Common myeloid progenitor, CD34-positive (primary cell): ENCODE results near the gene TRAPPC2.

ENCODE experiments used
- CTCF ChIA-PET: fragments of 350-600 bp; sonication (Branson Sonifier 250); formaldehyde crosslinking; loops from one replicate; lab custom pipeline; 2021; ENCODE audit warnings: antibody characterized with exemption; lab: Charles Lee
- POLR2A ChIA-PET: fragments of 350-600 bp; sonication (Branson Sonifier 250); formaldehyde crosslinking; loops from one replicate; lab custom pipeline; 2021; ENCODE audit warnings: antibody characterized with exemption; lab: Charles Lee
- DNase-seq, 3 donors: peaks; one replicate each; pipeline versions ENCODE4 v3.0.0 to v3.0.0-alpha.2; 2013
- H3K27ac ChIP-seq, 2 experiments: 1 replicate in 1 of 2; 2 replicates in 1 of 2; pipeline ENCODE4 v1.7.0; 2013; ENCODE audit warnings: inconsistent platforms in 2 of 2, low read length in 2 of 2, mild to moderate bottlenecking in 2 of 2, low read depth in 1 of 2, moderate library complexity in 1 of 2; ENCODE audit not compliant: severe bottlenecking in 2 of 2, insufficient read depth in 1 of 2, poor library complexity in 1 of 2
- H3K27me3 ChIP-seq, 5 experiments: replicated peaks in 2 of 5; 1 replicate in 3 of 5; 2 replicates in 2 of 5; pipeline versions ENCODE4 v1.6.1 to v1.7.0; 2013; ENCODE audit warnings: low read length in 4 of 5, mild to moderate bottlenecking in 2 of 5, moderate library complexity in 2 of 5, inconsistent platforms in 1 of 5; ENCODE audit not compliant: insufficient read depth in 5 of 5, control insufficient read depth in 4 of 5
- H3K36me3 ChIP-seq, 4 experiments: 1 replicate in 2 of 4; 2 replicates in 2 of 4; pipeline versions ENCODE4 v1.6.1 to v1.7.0; 2013; ENCODE audit warnings: low read length in 3 of 4, control low read depth in 1 of 4, mild to moderate bottlenecking in 1 of 4; ENCODE audit not compliant: control insufficient read depth in 4 of 4, insufficient read depth in 4 of 4
- H3K4me1 ChIP-seq, 4 experiments: 1 replicate in 3 of 4; 2 replicates in 1 of 4; pipeline versions ENCODE4 v1.6.1 to v1.7.1; 2013; ENCODE audit warnings: low read length in 3 of 4, mild to moderate bottlenecking in 3 of 4, control low read depth in 1 of 4, inconsistent platforms in 1 of 4, moderate library complexity in 1 of 4; ENCODE audit not compliant: control insufficient read depth in 4 of 4, insufficient read depth in 4 of 4; ENCODE audit errors: control extremely low read depth in 1 of 4
- H3K4me3 ChIP-seq, 7 experiments: 1 replicate in 4 of 7; 2 replicates in 3 of 7; pipeline versions ENCODE4 v1.5.1 to v1.7.0; 2013; ENCODE audit warnings: mild to moderate bottlenecking in 7 of 7, low read length in 6 of 7, moderate library complexity in 6 of 7, inconsistent platforms in 2 of 7, low read depth in 2 of 7, control low read depth in 1 of 7; ENCODE audit not compliant: insufficient read depth in 4 of 7, control insufficient read depth in 1 of 7; ENCODE audit errors: extremely low read depth in 1 of 7
- H3K9me3 ChIP-seq, 5 experiments: 1 replicate in 4 of 5; 2 replicates in 1 of 5; pipeline versions ENCODE4 v1.6.1 to v1.7.1; 2013; ENCODE audit warnings: low read length in 4 of 5, mild to moderate bottlenecking in 2 of 5, inconsistent platforms in 1 of 5, low read depth in 1 of 5, moderate library complexity in 1 of 5; ENCODE audit not compliant: control insufficient read depth in 4 of 5, insufficient read depth in 2 of 5; ENCODE audit errors: control extremely low read depth in 1 of 5
- whole genome bisulfite sequencing: methylation state at CpG from one replicate; pipeline ENCODE4 v1.1.5; 2013; ENCODE audit not compliant: insufficient coverage; 5-methylcytosine and 5-hydroxymethylcytosine counted together

The TRAPPC2 gene

DNA sequence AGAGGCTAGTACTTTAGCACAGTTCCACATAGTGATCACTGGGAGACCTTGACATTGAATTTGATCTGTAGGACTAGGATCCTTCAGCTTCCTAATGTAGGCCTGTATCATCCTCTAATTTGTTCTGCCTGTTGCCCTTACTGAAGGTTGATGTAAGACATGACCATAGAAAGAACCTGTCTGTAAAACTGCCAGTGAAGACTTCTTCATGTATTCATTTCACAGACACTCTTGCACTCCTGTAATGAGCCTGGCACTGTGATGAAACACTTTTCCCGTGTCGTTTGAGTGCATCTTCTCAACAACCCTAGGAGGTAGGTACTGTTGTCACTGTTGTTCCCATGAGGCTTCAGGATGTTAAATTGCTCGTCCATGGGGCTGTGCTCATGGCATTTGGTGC, 30.8 kb downstream of the TRAPPC2 start:
- POLR2A ChIA-PET, result no interaction called here
- WGBS, result 83% methylated on average over 3 of the region's 3 CpGs

DNA sequence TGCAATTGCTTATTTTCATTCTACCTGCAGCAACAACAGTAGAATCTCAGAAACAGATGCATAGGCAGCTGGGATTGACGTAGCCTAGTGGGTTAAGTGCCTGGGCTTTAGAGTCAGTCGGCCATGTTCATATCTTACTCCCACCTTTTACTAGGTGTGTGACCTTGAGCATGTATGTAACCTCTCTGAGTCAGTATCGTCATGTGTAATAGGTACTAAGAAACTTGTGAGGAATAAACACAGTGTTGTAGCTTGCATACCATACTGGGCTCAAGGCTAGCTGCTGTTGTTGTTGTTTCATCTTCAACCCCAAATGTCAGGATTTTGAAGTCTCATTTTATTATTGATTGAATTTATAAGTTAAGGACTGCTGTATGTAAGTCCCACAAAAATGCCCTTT, 31.3 kb downstream of the TRAPPC2 start:
- Histone ChIP-seq H3K27me3 (peaks cover 0 to 3% (median 0%) of the 10 kb centered on the region in 5 experiments), H3K36me3 (peaks cover 0 to 3% (median 1%) of the 10 kb centered on the region in 4 experiments), H3K9me3 (no peaks in the 10 kb centered on the region), H3K27ac (no peak overlapping the region), H3K4me3 (no peak overlapping the region), H3K4me1 (peaks cover 5 to 15% (median 7%) of the 10 kb centered on the region in 4 experiments)
- POLR2A ChIA-PET, result no interaction called here
- DNase-seq, result no peak
- CTCF ChIA-PET, result no interaction called here
- 80% methylated on average over 2 of the region's 3 CpGs for WGBS

More for the DNA sequence above, 30.8 kb downstream of the TRAPPC2 start:
- Histone ChIP-seq H3K27ac (no peak overlapping the region), H3K36me3 (peaks cover 0 to 3% (median 1%) of the 10 kb centered on the region in 4 experiments), H3K27me3 (peaks cover 0 to 3% (median 0%) of the 10 kb centered on the region in 5 experiments), H3K4me1 (peaks cover 3 to 11% (median 6%) of the 10 kb centered on the region in 4 experiments), H3K9me3 (no peaks in the 10 kb centered on the region), H3K4me3 (no peak overlapping the region)
- CTCF ChIA-PET, result no interaction called here
- no peak for DNase-seq

GRCh38 chrX:13702111-13702789, 32.2 kb downstream of the TRAPPC2 start:
- Histone ChIP-seq H3K4me3 (no peak overlapping the region), H3K9me3 (no peaks in the 10 kb centered on the region), H3K4me1 (peaks cover 10 to 21% (median 16%) of the 10 kb centered on the region in 4 experiments), H3K36me3 (peaks cover 0 to 3% (median 1%) of the 10 kb centered on the region in 4 experiments), H3K27me3 (peaks cover 0 to 3% (median 0%) of the 10 kb centered on the region in 5 experiments), H3K27ac (no peak overlapping the region)
- CTCF ChIA-PET, result interaction anchor here (0.6 kb wide), 1 partner anchor 23 kb away, joined by 3 read pairs; no protein-coding TSS in a partner anchor
- DNase-seq, result no peak
- 58% methylated on average over 3 of the region's 5 CpGs for WGBS
- POLR2A ChIA-PET, result no interaction called here

- no peak for DNase-seq
- ChIA-PET POLR2A (no interaction called here), CTCF (interaction anchor here (1.1 kb wide), 1 partner anchor 16 kb away, joined by 3 read pairs; no protein-coding TSS in a partner anchor)
- WGBS, result 71% methylated on average over 4 of the region's 4 CpGs
- Histone ChIP-seq H3K27ac (no peak overlapping the region), H3K4me3 (no peak overlapping the region), H3K27me3 (no peaks in the 10 kb centered on the region), H3K36me3 (peaks cover 0 to 3% (median 0%) of the 10 kb centered on the region in 4 experiments), H3K9me3 (no peaks in the 10 kb centered on the region), H3K4me1 (peaks cover 17 to 25% (median 20%) of the 10 kb centered on the region in 4 experiments)
These were observed 34.0 kb downstream of the TRAPPC2 start for GRCh38 chrX:13700380-13700779.

- H3K4me1 ChIP-seq, result peaks cover 22 to 35% (median 28%) of the 10 kb centered on the region in 4 experiments
- H3K27ac ChIP-seq, result no peak overlapping the region
- peaks cover 0 to 3% (median 0%) of the 10 kb centered on the region in 4 experiments for H3K36me3 ChIP-seq
- H3K9me3 ChIP-seq, result no peaks in the 10 kb centered on the region
- POLR2A ChIA-PET, result no interaction called here
- WGBS, result 56% methylated on average over 3 of the region's 7 CpGs
- CTCF ChIA-PET, result interaction anchor here (1.1 kb wide), 1 partner anchor 17 kb away, joined by 3 read pairs; no protein-coding TSS in a partner anchor
- H3K4me3 ChIP-seq, result no peak overlapping the region
- DNase-seq, result peak in 1 of 3 donors; percentile 26
- peaks cover 0 to 5% (median 0%) of the 10 kb centered on the region in 5 experiments for H3K27me3 ChIP-seq
These were observed 35.1 kb downstream of the TRAPPC2 start for GRCh38 chrX:13699183-13699826.

GRCh38 chrX:13698432-13698831, 36.0 kb downstream of the TRAPPC2 start:
- no peak overlapping the region for H3K27ac ChIP-seq
- no peaks in the 10 kb centered on the region for H3K36me3 ChIP-seq
- no CpG with 5 or more reads among the region's 1 CpG for WGBS
- ChIA-PET POLR2A (no interaction called here), CTCF (interaction anchor here (0.9 to 1.1 kb wide), 2 partner anchors 25 to 48 kb away, joined by 3 to 4 read pairs; no protein-coding TSS in a partner anchor)
- H3K4me1 ChIP-seq, result peaks cover 24 to 40% (median 28%) of the 10 kb centered on the region in 4 experiments
- DNase-seq, result no peak
- no peaks in the 10 kb centered on the region for H3K9me3 ChIP-seq
- H3K27me3 ChIP-seq, result peaks cover 0 to 7% (median 0%) of the 10 kb centered on the region in 5 experiments
- no peak overlapping the region for H3K4me3 ChIP-seq
